Body of pancreas (tissue), 4 donors: ENCODE data around the gene RET. TPM values are rescaled to one million over a fixed set of nuclear protein-coding genes. Genes with fewer than 3 reads are reported as not detected.

Experiments
- ATAC-seq: fragments of 150-250 bp; one replicate; pipeline ENCODE4 v1.9.1; 2016
- DNase-seq, 4 donors: peaks; one replicate each; pipeline ENCODE4 v3.0.0-alpha.2; 2019
- H3K27ac ChIP-seq, 4 donors: fragments of 200-600 bp; sonication (generic); 1 replicate in 3 of 4; 2 replicates in 1 of 4; pipeline versions ENCODE4 v1.5.1 to v1.6.1; 2016 to 2019; ENCODE audit warnings: mild to moderate bottlenecking in 1 of 4, mixed read lengths in 1 of 4, moderate library complexity in 1 of 4
- H3K27me3 ChIP-seq, 2 donors: fragments of 200-600 bp; sonication (generic); one replicate each; pipeline ENCODE4 v1.6.0; 2016; ENCODE audit warnings: mild to moderate bottlenecking in 1 of 2
- H3K36me3 ChIP-seq, 2 donors: fragments of 200-600 bp; sonication (generic); replicated peaks in 1 of 2; 2 replicates each; pipeline ENCODE4 v1.5.1; 2016; ENCODE audit warnings: low read depth in 2 of 2; ENCODE audit not compliant: insufficient read depth in 1 of 2
- H3K4me1 ChIP-seq: fragments of 200-600 bp; sonication (generic); one replicate; pipeline ENCODE4 v1.6.0; 2016
- H3K4me3 ChIP-seq, 2 donors: fragments of 200-600 bp; sonication (generic); 1 replicate in 1 of 2; 2 replicates in 1 of 2; pipeline ENCODE4 v1.5.1; 2016 to 2019
- H3K9me3 ChIP-seq, 3 donors: fragments of 200-600 bp; sonication (generic); 1 replicate in 2 of 3; 2 replicates in 1 of 3; pipeline ENCODE4 v1.5.1; 2016
- POLR2A ChIP-seq, 3 donors: fragments of 450-650 bp; IDR thresholded peaks; one replicate each; pipeline ENCODE4 v1.6.1; 2016; ENCODE audit warnings: antibody characterized with exemption in 3 of 3, mild to moderate bottlenecking in 2 of 3
- WGBS, 2 donors: methylation state at CpG; one replicate each; pipeline ENCODE4 v1.1.5; 2017; 5-methylcytosine and 5-hydroxymethylcytosine counted together
- intact Hi-C: fragments of 100-400 bp; cut with DNase I; formaldehyde crosslinking; loops from one replicate; pipeline ENCODE4 v1.15.1; 2023
- total RNA-seq, 2 donors: library from RNA; depleted of rRNA; stranded (reverse); fragments of >200 nt; gene quantifications; one replicate each; pipeline ENCODE4 v1.1.0, GENCODE V29; 2016
- TF ChIP-seq, protein P1 (sequence below), 7 experiments: fragments of 450-650 bp in 4 of 7; fragments of 200-600 bp in 3 of 7; sonication (generic) in 3 of 7; IDR thresholded peaks; one replicate each; pipeline ENCODE4 v1.5.1; 2016 to 2019; ENCODE audit warnings: antibody characterized with exemption in 7 of 7

The RET gene
- total RNA-seq, 2 donors from 2014 or later: 0.78 to 1.6 TPM

DNA sequence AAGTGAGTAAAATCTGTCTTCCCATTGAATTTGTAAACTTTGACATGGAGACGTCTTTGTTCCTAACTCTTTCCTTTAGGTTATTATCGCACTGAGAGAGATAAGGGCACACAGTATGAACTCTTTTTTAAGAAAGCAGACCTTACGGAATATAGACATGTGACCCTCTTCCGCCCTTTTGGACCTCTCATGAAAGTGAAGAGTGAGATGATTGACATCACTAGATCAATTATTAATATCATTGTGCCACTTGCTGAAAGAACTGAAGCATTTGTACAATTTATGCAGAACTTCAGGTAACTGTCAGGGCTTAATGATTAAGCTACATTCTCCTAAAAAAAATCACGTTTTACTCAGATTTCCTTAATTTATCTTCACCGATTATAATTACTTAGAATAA, 81.8 kb downstream of the RET start:
- Histone ChIP-seq H3K4me3 (no peak overlapping the region), H3K9me3 (no peaks in the 10 kb centered on the region), H3K36me3 (no peaks in the 10 kb centered on the region), H3K4me1 (no peaks in the 10 kb centered on the region), H3K27ac (no peak overlapping the region), H3K27me3 (no peaks in the 10 kb centered on the region)
- DNase-seq (no peak), ATAC-seq (no peak)
- intact Hi-C loops: no loop called here
- WGBS, 2 donors: 76 to 79% methylated on average over 6 of the region's 6 CpGs
- TF ChIP-seq, protein P1, sequence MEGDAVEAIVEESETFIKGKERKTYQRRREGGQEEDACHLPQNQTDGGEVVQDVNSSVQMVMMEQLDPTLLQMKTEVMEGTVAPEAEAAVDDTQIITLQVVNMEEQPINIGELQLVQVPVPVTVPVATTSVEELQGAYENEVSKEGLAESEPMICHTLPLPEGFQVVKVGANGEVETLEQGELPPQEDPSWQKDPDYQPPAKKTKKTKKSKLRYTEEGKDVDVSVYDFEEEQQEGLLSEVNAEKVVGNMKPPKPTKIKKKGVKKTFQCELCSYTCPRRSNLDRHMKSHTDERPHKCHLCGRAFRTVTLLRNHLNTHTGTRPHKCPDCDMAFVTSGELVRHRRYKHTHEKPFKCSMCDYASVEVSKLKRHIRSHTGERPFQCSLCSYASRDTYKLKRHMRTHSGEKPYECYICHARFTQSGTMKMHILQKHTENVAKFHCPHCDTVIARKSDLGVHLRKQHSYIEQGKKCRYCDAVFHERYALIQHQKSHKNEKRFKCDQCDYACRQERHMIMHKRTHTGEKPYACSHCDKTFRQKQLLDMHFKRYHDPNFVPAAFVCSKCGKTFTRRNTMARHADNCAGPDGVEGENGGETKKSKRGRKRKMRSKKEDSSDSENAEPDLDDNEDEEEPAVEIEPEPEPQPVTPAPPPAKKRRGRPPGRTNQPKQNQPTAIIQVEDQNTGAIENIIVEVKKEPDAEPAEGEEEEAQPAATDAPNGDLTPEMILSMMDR (IDR thresholded peaks at IDR 0.05): no peak
- no peak for TF ChIP-seq POLR2A (IDR thresholded peaks at IDR 0.05)

GRCh38 chr10:43160046-43160920, 83.4 kb downstream of the RET start:
- Histone ChIP-seq H3K36me3 (no peaks in the 10 kb centered on the region), H3K4me1 (no peaks in the 10 kb centered on the region), H3K27me3 (no peaks in the 10 kb centered on the region), H3K9me3 (no peaks in the 10 kb centered on the region), H3K27ac (no peak overlapping the region), H3K4me3 (no peak overlapping the region)
- ATAC-seq (no peak), DNase-seq (peak in 1 of 4 donors; percentile 33)
- TF ChIP-seq, protein P1 (IDR thresholded peaks at IDR 0.05): no peak
- no peak for TF ChIP-seq POLR2A (IDR thresholded peaks at IDR 0.05)
- intact Hi-C loops: no loop called here
- WGBS, 2 donors: 73 to 88% methylated on average over 1 of the region's 1 CpG

- 81 to 82% methylated on average over 2 of the region's 2 CpGs for WGBS, 2 donors
- DNase-seq (no peak), ATAC-seq (no peak)
- Histone ChIP-seq H3K27me3 (no peaks in the 10 kb centered on the region), H3K36me3 (no peaks in the 10 kb centered on the region), H3K4me3 (no peak overlapping the region), H3K27ac (no peak overlapping the region), H3K4me1 (no peaks in the 10 kb centered on the region), H3K9me3 (no peaks in the 10 kb centered on the region)
- TF ChIP-seq POLR2A (IDR thresholded peaks at IDR 0.05): no peak
- TF ChIP-seq, protein P1 (IDR thresholded peaks at IDR 0.05): no peak
- intact Hi-C loops: no loop called here
Observed at GRCh38 chr10:43160921-43161255, 84.0 kb downstream of the RET start.

DNA sequence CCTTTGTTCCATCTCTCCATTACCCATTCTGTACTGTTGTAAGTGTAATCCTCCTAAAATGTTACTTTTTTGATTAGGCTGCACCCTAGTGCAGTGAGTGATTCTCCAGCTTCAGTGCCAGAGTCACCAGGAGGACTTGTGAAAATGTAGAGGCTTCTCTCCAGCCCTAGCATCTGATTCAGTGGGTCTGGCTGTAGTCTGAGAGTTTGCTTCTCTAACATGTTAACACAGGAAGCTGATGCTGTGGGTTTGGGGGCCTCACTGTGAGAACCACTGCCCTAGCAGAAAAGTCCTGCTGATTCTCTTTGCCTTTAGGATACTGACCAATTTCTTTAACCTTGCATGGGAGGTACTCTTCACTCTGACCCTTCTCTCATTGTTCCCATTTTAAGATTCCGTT, 85.7 kb downstream of the RET start:
- H3K4me3 ChIP-seq: no peak overlapping the region
- intact Hi-C loops: no loop called here
- no peak for DNase-seq
- no peaks in the 10 kb centered on the region for H3K4me1 ChIP-seq
- H3K36me3 ChIP-seq: no peaks in the 10 kb centered on the region
- ATAC-seq: no peak
- H3K9me3 ChIP-seq: no peaks in the 10 kb centered on the region
- WGBS, 2 donors: 88% methylated on average over 1 of the region's 1 CpG
- H3K27ac ChIP-seq: no peak overlapping the region
- no peak for TF ChIP-seq POLR2A (IDR thresholded peaks at IDR 0.05)
- TF ChIP-seq, protein P1 (IDR thresholded peaks at IDR 0.05): no peak
- H3K27me3 ChIP-seq: no peaks in the 10 kb centered on the region
